GM20431 (cell line): ENCODE results near the gene SOBP.
"Not testable (repeated sequence)": the region's sequence is repeated elsewhere in the genome, so short reads cannot be mapped to it uniquely, and the experiment has no call there.

Source experiments
- in situ Hi-C: fragments of 300-500 bp; cut with MseI, MboI; formaldehyde crosslinking; loops from one replicate; pipeline ENCODE4 v1.15.0; 2020; ENCODE audit warnings: low sequenced_read_pairs; ENCODE audit not compliant: unreplicated experiment

The SOBP gene

GRCh38 chr6:107489636-107490565, at the start of gene SOBP:
Gene SOBP, plus strand, starts transcription at chr6:107490117. Its CDS starts 500 bp downstream, at chr6:107490617.
- in situ Hi-C loops, result no loop called here

GRCh38 chr6:107440936-107441335, 49.0 kb upstream of the SOBP start:
- in situ Hi-C loops, result no loop called here

GRCh38 chr6:107441682-107442081, 48.2 kb upstream of the SOBP start:
- in situ Hi-C loops, result no loop called here

- in situ Hi-C loops, result no loop called here
Measured at GRCh38 chr6:107442938-107443607, 46.8 kb upstream of the SOBP start.

- in situ Hi-C loops, result no loop called here
Measured at GRCh38 chr6:107443608-107444267, 46.2 kb upstream of the SOBP start.

- in situ Hi-C loops, result no loop called here
Measured at GRCh38 chr6:107444277-107444676, 45.6 kb upstream of the SOBP start.

- in situ Hi-C loops, result no loop called here
Measured at GRCh38 chr6:107447663-107448216, 42.2 kb upstream of the SOBP start.

- in situ Hi-C loops, result no loop called here
Measured at GRCh38 chr6:107448776-107449175, 41.1 kb upstream of the SOBP start.

GRCh38 chr6:107458672-107459282, 31.1 kb upstream of the SOBP start:
- in situ Hi-C loops, result no loop called here

- in situ Hi-C loops, result no loop called here
Measured at GRCh38 chr6:107459283-107460082, 30.4 kb upstream of the SOBP start, which contains the start of gene PDSS2. Gene PDSS2, minus strand, starts transcription at chr6:107459564. Its CDS starts 279 bp downstream, at chr6:107459285.

- in situ Hi-C loops, result no loop called here
Measured at GRCh38 chr6:107460083-107460631, 29.8 kb upstream of the SOBP start.

- in situ Hi-C loops, result no loop called here
Measured at GRCh38 chr6:107466062-107466461, 23.9 kb upstream of the SOBP start.

GRCh38 chr6:107470364-107470763, 19.6 kb upstream of the SOBP start:
- in situ Hi-C loops, result no loop called here

- in situ Hi-C loops, result no loop called here
Measured at GRCh38 chr6:107473660-107474059, 16.3 kb upstream of the SOBP start.

GRCh38 chr6:107475360-107475759, 14.6 kb upstream of the SOBP start:
- in situ Hi-C loops, result not testable (repeated sequence)

- in situ Hi-C loops, result not testable (repeated sequence)
Measured at GRCh38 chr6:107475826-107476225, 14.1 kb upstream of the SOBP start.

GRCh38 chr6:107479089-107479690, 10.7 kb upstream of the SOBP start:
- in situ Hi-C loops, result no loop called here

- in situ Hi-C loops, result no loop called here
Measured at GRCh38 chr6:107485157-107485556, 4.8 kb upstream of the SOBP start.
